Measurements from ENCODE around the gene DGCR8.

- TF ChIP-seq CTCF (IDR thresholded peaks at IDR 0.05; ENCODE audit: low read depth, low read length, poor library complexity, severe bottlenecking): no peak
- TF ChIP-seq EZH2phosphoT487 (IDR thresholded peaks at IDR 0.05; ENCODE audit: borderline replicate concordance, low read length): no peak
These were observed 79.0 kb downstream of the DGCR8 start for GRCh38 chr22:20159076-20159475.

Data from DOHH2 (cell line).